ENCODE measurements around the gene GNPTG.

- TF ChIP-seq ZNF274 (IDR thresholded peaks at IDR 0.05; ENCODE audit: borderline replicate concordance, extremely low read depth, low read length) (no peak), CTCF (IDR thresholded peaks at IDR 0.05; ENCODE audit: control extremely low read depth in 1 of 3, insufficient read depth in 1 of 3, low read depth in 1 of 3, low read length in 3 of 3) (no peak), SP1 (IDR thresholded peaks at IDR 0.05; ENCODE audit: low read depth, low read length) (no peak)
These were observed 24.6 kb upstream of the GNPTG start for GRCh38 chr16:1326946-1327618.
